Central memory CD4-positive, alpha-beta T cell (primary cell): ENCODE results near the gene ADH1C.

ENCODE experiments used
- DNase-seq: peaks from one replicate; pipeline ENCODE4 v3.0.0; 2022

The ADH1C gene

DNA sequence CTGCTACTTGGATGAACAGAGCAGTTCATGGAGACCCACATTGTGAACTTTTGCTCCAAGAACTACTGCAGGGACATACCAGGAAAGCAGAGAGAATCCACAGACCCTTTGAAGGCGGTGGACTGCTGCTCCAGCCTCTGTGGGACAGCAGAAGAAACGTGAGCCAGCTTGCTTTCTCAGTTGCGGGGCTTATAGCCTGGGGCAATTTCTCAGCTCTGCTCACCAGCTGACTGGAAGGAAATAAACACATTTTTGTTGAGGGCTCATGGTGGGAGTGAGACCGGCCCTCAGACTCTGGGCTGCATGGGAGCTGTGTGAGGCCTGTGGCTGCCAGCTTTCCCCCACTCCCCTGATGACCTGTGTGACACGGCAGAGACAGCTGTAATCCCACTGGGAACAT is 59.2 kb downstream of the ADH1C start:
- no peak for DNase-seq

GRCh38 chr4:99290848-99291786 is 61.4 kb downstream of the ADH1C start, which contains the start of gene ADH1A:
TSS of gene ADH1A (minus strand) at chr4:99290985. CDS start at chr4:99290914, 71 bp downstream.
- DNase-seq, result no peak
